ENCODE data around the gene CBLB. TPM values are rescaled to one million over a fixed set of nuclear protein-coding genes. Genes with fewer than 3 reads are reported as not detected.

The CBLB gene
- total RNA-seq, 1 experiment from 2014 or later = 23.9 TPM

GRCh38 chr3:105832644-105833043 is 36.2 kb downstream of the CBLB start:
- POLR2A ChIA-PET (ENCODE audit: unreplicated experiment) = no interaction called here
- no TSS peak for BruUV-seq (replicated peaks)
- ATAC-seq = no peak

GRCh38 chr3:105830836-105831235 is 38.0 kb downstream of the CBLB start:
- Histone ChIP-seq H3K4me1 (ENCODE audit: insufficient read depth, low read length) (peaks cover 45% of the 10 kb centered on the region), H3K9me3 (ENCODE audit: low read length) (no peaks in the 10 kb centered on the region), H3K9ac (ENCODE audit: low read length) (no peak overlapping the region), H3K4me3 (ENCODE audit: low read length) (no peak overlapping the region), H3K27ac (ENCODE audit: low read length) (peak overlapping the region; percentile 45), H3K4me2 (ENCODE audit: low read length) (no peak overlapping the region), H2AFZ (ENCODE audit: low read length) (no peak overlapping the region), H4K20me1 (ENCODE audit: low read length) (no peaks in the 10 kb centered on the region), H3K9me2 (replicated peaks; ENCODE audit: low read length) (no peaks in the 10 kb centered on the region), H3K36me3 (ENCODE audit: low read depth, low read length) (0 out of 2 replicates have a peak, but pooled peaks cover 3% of the 10 kb centered on the region), H3K27me3 (ENCODE audit: low read length) (no peaks in the 10 kb centered on the region), H3F3A (ENCODE audit: low read length, unreplicated experiment) (no peaks in the 10 kb centered on the region), H3K79me2 (ENCODE audit: low read length) (peaks cover 5% of the 10 kb centered on the region)
- no peak for ATAC-seq
- TF ChIP-seq CTCF (conservative IDR thresholded peaks at IDR 0.05; ENCODE audit: low read depth, low read length) (no peak), EZH2 (IDR thresholded peaks at IDR 0.05; ENCODE audit: low read length, unreplicated experiment) (no peak), EZH2phosphoT487 (IDR thresholded peaks at IDR 0.05; ENCODE audit: borderline replicate concordance, low read length) (no peak)
- no peak for DNase-seq
- ChIA-PET CTCF (no interaction called here), POLR2A (ENCODE audit: unreplicated experiment) (no interaction called here)
- BruUV-seq (replicated peaks) = no TSS peak
- intact Hi-C loops (cut with micrococcal nuclease) = no loop called here

More at GRCh38 chr3:105832644-105833043, 36.2 kb downstream of the CBLB start:
- DNase-seq = no peak
- Histone ChIP-seq H3K9ac (ENCODE audit: low read length) (no peak overlapping the region), H4K20me1 (ENCODE audit: low read length) (no peaks in the 10 kb centered on the region), H3K4me2 (ENCODE audit: low read length) (no peak overlapping the region), H2AFZ (ENCODE audit: low read length) (no peak overlapping the region), H3K4me1 (ENCODE audit: insufficient read depth, low read length) (peaks cover 60% of the 10 kb centered on the region), H3K27ac (ENCODE audit: low read length) (no peak overlapping the region), H3K27me3 (ENCODE audit: low read length) (no peaks in the 10 kb centered on the region), H3K4me3 (ENCODE audit: low read length) (no peak overlapping the region), H3F3A (ENCODE audit: low read length, unreplicated experiment) (no peaks in the 10 kb centered on the region), H3K9me3 (ENCODE audit: low read length) (no peaks in the 10 kb centered on the region), H3K79me2 (ENCODE audit: low read length) (no peaks in the 10 kb centered on the region; the same call in 1 of the 2 replicates), H3K9me2 (replicated peaks; ENCODE audit: low read length) (no peaks in the 10 kb centered on the region), H3K36me3 (ENCODE audit: low read depth, low read length) (0 out of 2 replicates have a peak, but pooled peaks cover 3% of the 10 kb centered on the region)
- TF ChIP-seq CTCF (conservative IDR thresholded peaks at IDR 0.05; ENCODE audit: low read depth, low read length) (no peak), EZH2phosphoT487 (IDR thresholded peaks at IDR 0.05; ENCODE audit: borderline replicate concordance, low read length) (no peak), EZH2 (IDR thresholded peaks at IDR 0.05; ENCODE audit: low read length, unreplicated experiment) (no peak)
- CTCF ChIA-PET = no interaction called here
- intact Hi-C loops (cut with micrococcal nuclease) = no loop called here

GRCh38 chr3:105829871-105830622 is 38.8 kb downstream of the CBLB start:
- Histone ChIP-seq H3K9ac (ENCODE audit: low read length) (no peak overlapping the region), H3K4me2 (ENCODE audit: low read length) (no peak overlapping the region), H4K20me1 (ENCODE audit: low read length) (no peaks in the 10 kb centered on the region), H3K79me2 (ENCODE audit: low read length) (peaks cover 5% of the 10 kb centered on the region), H3K9me3 (ENCODE audit: low read length) (no peaks in the 10 kb centered on the region), H3K27ac (ENCODE audit: low read length) (peak overlapping the region; percentile 45), H3F3A (ENCODE audit: low read length, unreplicated experiment) (no peaks in the 10 kb centered on the region), H3K36me3 (ENCODE audit: low read depth, low read length) (0 out of 2 replicates have a peak, but pooled peaks cover 3% of the 10 kb centered on the region), H3K9me2 (replicated peaks; ENCODE audit: low read length) (no peaks in the 10 kb centered on the region), H3K4me1 (ENCODE audit: insufficient read depth, low read length) (peaks cover 37% of the 10 kb centered on the region), H3K27me3 (ENCODE audit: low read length) (no peaks in the 10 kb centered on the region), H2AFZ (ENCODE audit: low read length) (no peak overlapping the region), H3K4me3 (ENCODE audit: low read length) (no peak overlapping the region)
- ATAC-seq (0 out of 2 replicates have a peak, but pooled peaks have one; percentile 21), DNase-seq (peak; percentile 64)
- POLR2A ChIA-PET (ENCODE audit: unreplicated experiment) = no interaction called here
- intact Hi-C loops (cut with micrococcal nuclease) = no loop called here
- CTCF ChIA-PET = no interaction called here
- BruUV-seq (replicated peaks) = no TSS peak
- TF ChIP-seq CTCF (conservative IDR thresholded peaks at IDR 0.05; ENCODE audit: low read depth, low read length) = no peak
- TF ChIP-seq EZH2 (IDR thresholded peaks at IDR 0.05; ENCODE audit: low read length, unreplicated experiment) = no peak
- no peak for TF ChIP-seq EZH2phosphoT487 (IDR thresholded peaks at IDR 0.05; ENCODE audit: borderline replicate concordance, low read length)

Measured in PC-3 (cell line).